HG03457 (cell line): ENCODE measurements around the gene RARRES2.
"Not testable (repeated sequence)": the region's sequence is repeated elsewhere in the genome, so short reads cannot be mapped to it uniquely, and the experiment has no call there.

Source experiments
- ATAC-seq: cut with Tn5 transposase; IDR thresholded peaks from one replicate; pipeline ENCODE4 v1.9.1; 2021; ENCODE audit warnings: moderate number of reproducible peaks; ENCODE audit not compliant: unreplicated experiment

The RARRES2 gene

DNA sequence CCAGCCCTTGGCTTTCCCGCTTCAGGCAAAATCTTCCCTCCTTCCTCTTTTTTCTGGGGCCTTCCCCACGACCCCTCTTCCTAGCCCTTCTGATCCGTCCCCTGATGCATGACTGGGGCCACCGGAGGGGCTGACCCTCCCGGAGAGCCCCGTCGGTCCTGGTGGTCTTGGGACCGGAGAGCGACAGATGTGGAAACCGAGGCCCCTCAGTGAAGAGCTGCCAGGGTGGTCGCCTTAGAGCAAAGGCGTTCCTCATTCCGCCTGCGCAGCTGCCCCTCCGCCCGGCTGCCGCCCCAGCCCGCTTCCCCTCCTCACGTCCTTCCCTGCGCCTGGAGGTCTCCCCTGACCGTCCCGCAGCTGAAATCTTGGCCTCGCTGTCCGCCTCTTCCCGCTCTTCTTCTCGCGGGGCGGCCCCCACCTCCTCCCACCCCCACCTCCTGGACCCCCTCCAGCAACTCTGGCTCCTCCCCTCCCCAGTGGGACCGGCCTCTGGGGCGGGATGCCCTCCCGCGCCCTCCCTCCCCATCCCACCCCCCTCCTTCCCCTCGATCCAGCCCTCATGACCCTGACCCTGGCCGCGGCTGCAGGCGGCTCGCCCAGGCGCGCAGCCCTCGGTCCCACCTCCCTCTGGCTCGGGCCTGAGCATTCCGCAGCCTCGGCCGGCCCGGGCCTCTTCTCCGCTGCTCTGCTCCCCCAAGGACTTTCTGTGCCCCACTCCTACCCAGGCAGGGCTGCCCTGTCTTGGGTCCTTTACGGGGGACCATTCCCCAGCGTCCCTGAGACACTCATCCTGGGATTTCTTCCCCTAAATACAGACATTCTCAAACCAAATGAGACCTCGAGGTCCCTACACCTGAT, at the start of gene RARRES2:
RARRES2 (minus strand) TSS at position 367 of the 858 bp plus-strand sequence. CDS start 1,020 bp downstream, outside the sequence.
- ATAC-seq: no peak

DNA sequence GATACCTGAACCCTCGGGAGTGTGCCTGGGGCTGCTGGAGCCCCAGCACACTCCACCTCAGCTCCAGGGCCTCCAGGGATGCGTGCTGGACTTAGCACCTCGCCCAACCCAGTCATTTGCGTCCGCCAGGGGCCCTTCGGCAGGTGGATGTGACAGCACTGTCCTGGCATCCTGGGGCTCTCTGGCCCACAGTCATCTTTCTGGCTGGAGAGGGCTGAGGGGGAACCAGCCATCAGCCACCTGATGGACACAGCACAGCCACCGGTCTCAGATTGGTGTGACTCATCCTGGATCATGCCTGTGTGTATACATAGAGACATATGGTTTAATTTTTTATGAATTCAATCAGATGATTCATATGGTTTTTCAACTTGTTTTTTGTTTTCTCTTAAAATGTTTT, 48.8 kb upstream of the RARRES2 start:
- ATAC-seq: no peak

- no peak for ATAC-seq
Observed at GRCh38 chr7:150389532-150389816, 48.0 kb upstream of the RARRES2 start.

GRCh38 chr7:150388709-150389531, 47.5 kb upstream of the RARRES2 start:
- no peak for ATAC-seq

- no peak for ATAC-seq
Observed at GRCh38 chr7:150388306-150388705, 46.9 kb upstream of the RARRES2 start.

DNA sequence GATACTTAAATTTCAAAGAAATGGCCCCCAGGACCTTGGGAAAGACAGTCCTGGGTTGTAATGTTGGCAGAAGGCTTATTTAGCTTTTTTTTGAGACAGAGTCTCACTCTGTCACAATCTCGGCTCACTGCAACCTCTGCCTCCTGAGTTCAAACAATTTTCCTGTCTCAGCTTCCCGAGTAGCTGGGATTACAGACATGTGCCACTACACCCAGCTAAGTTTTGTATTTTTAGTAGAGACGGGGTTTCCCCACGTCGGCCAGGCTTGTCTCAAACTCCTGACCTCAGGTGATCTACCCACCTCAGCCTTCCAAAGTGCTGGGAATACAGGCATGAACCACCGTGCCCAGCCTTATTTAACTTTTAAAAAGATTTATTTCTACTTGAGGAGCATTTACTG, 44.5 kb upstream of the RARRES2 start:
- not testable (repeated sequence) for ATAC-seq

GRCh38 chr7:150385302-150385723, 43.9 kb upstream of the RARRES2 start:
- ATAC-seq: no peak

DNA sequence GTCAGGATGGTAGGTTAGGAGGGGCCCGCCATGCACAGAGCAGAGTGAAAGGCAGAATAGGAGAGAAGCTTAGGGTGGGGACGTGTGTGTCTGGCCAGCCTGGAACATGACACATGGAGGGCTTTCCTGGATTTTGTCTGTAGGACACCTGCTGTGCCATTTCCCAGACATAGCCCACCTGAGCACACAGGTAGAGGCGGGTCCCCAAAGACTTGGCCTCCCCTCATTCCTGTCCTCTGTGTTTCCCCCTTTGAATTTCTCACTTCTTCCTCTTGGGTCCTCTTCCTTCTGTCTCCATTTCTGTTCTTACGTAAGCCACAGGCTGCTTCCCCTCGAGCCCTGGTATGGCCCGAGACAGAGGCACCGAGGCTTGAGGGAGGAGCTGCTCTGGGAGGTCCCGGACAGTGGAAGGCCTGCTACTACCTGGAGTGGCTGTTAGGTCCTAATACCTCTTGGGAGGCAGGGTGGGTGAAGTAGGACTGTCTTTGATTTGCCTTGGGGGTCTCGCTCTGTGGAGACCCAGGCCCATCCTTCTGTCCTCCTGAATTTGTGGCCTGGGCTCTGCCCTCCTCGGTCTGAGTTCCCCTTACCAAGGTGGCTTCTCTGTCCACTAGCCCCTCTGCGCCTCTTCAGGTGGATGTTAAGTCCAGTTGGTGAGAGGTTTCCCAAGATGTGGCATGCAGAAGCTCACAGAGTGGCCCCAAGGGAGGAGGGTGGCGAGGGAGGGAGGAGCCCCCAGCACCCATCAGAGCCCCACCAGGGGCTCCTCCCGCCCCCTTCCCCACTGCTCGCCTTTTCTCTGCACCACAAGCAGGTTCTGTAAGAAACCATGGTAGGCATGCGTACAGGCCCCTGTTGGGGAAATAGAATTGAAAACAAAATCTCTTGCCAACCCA, 43.2 kb upstream of the RARRES2 start:
- no peak for ATAC-seq

DNA sequence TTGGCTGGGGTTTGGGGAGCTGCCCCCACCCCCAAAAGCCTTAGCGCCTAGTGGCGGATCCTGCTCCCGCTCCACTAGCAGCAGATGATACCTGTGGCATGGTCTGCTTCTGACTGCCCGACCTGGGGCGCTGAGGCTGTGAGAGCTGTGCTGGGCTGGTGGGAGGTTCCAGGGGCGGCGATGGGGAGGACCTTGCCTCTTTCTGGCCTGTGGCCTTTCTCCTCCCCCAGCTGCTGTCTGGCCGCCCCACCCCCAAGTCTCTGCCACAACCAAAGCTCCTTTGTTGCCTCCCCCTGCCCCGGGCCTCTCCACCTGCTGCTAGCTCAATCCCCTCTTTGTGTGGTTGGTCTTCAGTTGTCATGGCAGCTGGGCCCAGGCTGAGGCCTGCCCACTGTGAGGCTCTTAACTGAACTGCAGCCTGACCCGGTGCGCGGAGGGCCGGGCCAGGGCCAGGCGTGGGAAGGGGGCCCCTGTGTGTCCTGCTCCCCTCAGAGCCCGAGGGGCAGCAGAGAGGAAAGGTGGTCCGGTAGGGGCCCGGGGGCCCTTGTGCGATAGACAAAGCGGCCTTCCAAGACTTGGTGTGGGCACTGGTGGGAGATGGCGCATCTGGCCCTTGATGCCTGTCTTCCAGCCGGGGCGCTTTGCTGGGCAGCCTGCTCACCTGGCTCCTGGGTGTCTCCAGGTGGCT, 42.4 kb upstream of the RARRES2 start:
- no peak for ATAC-seq

- no peak for ATAC-seq
Observed at GRCh38 chr7:150382844-150383225, 41.4 kb upstream of the RARRES2 start.

- ATAC-seq: no peak
Observed at GRCh38 chr7:150382123-150382843, 40.9 kb upstream of the RARRES2 start.

GRCh38 chr7:150381785-150382122, 40.3 kb upstream of the RARRES2 start:
- ATAC-seq: no peak

- no peak for ATAC-seq
Observed at GRCh38 chr7:150381096-150381495, 39.7 kb upstream of the RARRES2 start.

DNA sequence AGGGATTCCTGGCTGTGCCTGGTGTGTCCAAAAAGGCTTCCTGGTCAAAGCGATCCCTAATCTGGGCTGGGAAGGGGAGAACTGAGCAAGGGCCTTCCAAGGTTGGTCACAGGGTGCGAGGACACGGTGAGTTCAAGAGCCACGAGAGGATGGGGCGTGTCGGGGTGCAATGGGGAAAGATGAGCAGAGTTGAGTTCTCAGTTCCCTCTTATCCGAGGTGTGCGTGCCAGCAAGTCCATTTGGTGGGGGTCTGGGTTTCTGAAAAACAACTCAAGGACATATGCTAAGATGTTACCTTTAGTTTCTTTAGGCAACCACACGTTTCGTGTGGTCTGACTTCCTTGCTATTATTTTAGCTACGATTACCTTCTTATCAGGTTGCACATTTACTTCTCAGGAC, 39.0 kb upstream of the RARRES2 start:
- ATAC-seq: no peak

- ATAC-seq: no peak
Observed at GRCh38 chr7:150379441-150380379, 38.3 kb upstream of the RARRES2 start.

- peak; percentile 61 for ATAC-seq
Observed at GRCh38 chr7:150378853-150379440, 37.5 kb upstream of the RARRES2 start, which contains the start of gene ZNF775. ZNF775 (plus strand) TSS chr7:150379330; CDS start chr7:150388471, 9,141 bp downstream.

DNA sequence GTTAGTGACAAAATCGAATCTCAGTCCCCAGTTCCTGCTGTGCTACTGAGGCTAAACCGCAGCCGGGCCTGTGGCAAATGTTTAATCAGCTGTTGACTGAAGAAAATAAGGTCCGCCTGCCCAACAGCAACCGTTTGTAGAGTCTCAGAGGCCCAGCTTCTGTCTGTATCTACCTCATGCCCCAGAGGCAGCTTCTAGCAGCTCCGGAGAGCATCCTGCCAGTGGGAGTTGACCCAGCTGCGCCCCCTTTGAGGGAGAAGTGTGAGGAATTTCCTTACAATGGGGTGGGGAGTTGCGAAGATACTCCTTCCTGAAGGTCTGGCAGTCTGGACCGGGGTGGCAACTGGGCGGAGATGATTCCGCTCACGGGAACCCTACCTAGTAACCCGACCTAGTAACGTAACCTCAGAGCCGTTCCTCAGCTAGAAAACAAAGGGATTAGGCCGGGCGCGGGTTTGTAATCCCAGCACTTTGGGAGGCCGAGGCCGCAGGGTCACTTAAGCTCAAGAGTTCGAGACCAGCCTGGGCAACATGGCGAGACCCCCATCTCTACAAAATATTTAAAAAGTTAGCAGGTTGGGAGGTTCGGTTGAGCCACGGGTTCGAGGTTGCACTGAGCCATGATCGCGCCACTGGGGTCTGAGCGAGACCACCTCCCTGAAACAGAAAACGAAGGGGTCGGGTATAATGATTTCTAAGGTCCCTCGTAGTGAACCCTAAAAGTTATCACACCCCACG, 36.9 kb upstream of the RARRES2 start:
- ATAC-seq: peak; percentile 20

GRCh38 chr7:150377635-150378034, 36.2 kb upstream of the RARRES2 start:
- no peak for ATAC-seq
